LHCN-M2 (cell line): Measurements from ENCODE around the gene XPO1. TPM values are rescaled to one million over a fixed set of nuclear protein-coding genes. Genes with fewer than 3 reads are reported as not detected.
"Not testable (repeated sequence)": the region's sequence is repeated elsewhere in the genome, so short reads cannot be mapped to it uniquely, and the experiment has no call there.

ENCODE experiments used
- DNase-seq: peaks from one replicate; pipeline ENCODE4 v3.0.0-alpha.2; 2012; ENCODE audit warnings: low read depth
- polyA plus RNA-seq: library from polyadenylated mRNA; unstranded; fragments of >200 nt; gene quantifications from one replicate; pipeline ENCODE4 v1.2.1, GENCODE V29; 2012; ENCODE audit warnings: missing spikeins
- total RNA-seq: library from RNA; depleted of rRNA; stranded (reverse); fragments of >200 nt; gene quantifications from 2 replicates; pipeline ENCODE4 v1.2.3, GENCODE V29; 2014; rRNA removed

Gene XPO1, protein sequence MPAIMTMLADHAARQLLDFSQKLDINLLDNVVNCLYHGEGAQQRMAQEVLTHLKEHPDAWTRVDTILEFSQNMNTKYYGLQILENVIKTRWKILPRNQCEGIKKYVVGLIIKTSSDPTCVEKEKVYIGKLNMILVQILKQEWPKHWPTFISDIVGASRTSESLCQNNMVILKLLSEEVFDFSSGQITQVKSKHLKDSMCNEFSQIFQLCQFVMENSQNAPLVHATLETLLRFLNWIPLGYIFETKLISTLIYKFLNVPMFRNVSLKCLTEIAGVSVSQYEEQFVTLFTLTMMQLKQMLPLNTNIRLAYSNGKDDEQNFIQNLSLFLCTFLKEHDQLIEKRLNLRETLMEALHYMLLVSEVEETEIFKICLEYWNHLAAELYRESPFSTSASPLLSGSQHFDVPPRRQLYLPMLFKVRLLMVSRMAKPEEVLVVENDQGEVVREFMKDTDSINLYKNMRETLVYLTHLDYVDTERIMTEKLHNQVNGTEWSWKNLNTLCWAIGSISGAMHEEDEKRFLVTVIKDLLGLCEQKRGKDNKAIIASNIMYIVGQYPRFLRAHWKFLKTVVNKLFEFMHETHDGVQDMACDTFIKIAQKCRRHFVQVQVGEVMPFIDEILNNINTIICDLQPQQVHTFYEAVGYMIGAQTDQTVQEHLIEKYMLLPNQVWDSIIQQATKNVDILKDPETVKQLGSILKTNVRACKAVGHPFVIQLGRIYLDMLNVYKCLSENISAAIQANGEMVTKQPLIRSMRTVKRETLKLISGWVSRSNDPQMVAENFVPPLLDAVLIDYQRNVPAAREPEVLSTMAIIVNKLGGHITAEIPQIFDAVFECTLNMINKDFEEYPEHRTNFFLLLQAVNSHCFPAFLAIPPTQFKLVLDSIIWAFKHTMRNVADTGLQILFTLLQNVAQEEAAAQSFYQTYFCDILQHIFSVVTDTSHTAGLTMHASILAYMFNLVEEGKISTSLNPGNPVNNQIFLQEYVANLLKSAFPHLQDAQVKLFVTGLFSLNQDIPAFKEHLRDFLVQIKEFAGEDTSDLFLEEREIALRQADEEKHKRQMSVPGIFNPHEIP (N-terminal part only)
- 187 and 191 TPM in 2 replicates for total RNA-seq
- 44.8 TPM for polyA plus RNA-seq

DNA sequence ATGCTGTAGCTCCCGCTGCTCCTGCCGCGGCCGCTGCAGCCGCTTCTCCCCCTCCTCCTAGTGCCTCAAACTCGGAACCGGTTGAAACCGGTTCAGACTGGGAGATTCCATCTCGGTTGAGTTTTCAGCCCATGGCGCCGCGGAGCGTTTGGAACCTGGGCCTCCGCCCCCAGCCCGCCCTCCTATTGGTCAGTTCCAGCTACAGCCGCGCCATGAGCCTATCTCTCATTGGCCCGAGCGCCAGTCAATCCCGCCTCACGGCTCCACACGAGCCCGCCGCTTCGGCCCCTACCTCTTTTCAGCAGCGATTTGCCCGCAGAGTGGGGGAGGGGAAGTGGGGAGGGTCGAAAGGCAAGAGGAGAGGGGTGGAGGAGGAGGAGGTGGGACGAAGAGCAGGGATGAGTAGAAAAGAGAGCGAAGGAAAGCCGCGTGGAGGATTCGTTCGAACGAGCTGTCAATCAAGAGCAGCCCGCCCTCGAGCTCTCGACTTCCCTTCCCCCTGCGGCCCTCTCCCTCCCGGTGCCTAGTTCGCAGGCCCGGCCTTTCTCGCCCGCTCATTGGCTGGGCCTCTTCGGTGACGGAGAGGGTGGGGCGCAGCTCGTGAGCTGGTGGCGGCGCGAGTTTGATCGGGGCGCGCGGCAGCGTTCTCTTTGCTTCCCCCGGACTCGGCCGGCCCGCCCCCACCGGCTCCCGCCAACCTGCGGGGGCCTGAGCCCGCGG, at the start of gene XPO1:
Gene XPO1, minus strand, starts transcription at position 157 of the 720 bp plus-strand sequence. CDS start 4,459 bp downstream, outside the sequence.
- peak; percentile 99 for DNase-seq

DNA sequence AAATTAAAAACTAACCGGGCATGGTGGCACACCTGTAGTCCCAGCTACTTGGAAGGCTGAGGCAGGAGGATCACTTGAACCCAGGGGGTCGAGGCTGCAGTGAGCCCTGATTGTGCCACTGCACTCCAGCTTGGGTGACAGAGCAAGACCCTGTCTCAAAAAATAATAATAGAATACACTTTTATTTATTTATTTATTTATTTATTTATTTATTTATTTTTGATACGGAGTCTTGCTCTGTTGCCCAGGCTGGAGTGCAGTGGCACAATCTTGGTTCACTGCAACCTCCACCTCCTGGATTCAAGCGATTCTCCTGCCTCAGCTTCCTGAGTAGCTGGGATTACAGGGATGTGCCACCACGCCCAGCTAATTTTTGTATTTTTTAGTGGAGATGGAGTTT, 48.8 kb upstream of the XPO1 start:
- DNase-seq: not testable (repeated sequence)

DNA sequence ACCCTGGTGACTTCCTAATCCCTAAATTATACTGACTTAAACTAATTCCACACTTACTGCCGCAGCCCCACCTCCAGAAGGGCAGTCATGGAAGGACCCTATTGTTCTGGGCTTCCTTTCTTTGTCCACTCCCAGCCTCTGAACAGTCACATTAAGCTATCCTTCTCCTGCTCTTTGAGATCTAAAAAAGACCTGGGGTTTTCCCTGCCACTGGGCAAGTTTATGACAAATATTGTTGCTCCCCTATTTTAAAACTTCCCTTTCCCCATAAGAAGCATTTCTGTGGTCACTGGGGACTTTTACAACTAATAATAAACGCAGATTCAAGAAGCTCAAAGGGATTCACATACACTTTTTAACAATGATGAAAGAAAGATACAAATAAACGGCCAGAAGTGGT, 47.2 kb upstream of the XPO1 start:
- DNase-seq: no peak

DNA sequence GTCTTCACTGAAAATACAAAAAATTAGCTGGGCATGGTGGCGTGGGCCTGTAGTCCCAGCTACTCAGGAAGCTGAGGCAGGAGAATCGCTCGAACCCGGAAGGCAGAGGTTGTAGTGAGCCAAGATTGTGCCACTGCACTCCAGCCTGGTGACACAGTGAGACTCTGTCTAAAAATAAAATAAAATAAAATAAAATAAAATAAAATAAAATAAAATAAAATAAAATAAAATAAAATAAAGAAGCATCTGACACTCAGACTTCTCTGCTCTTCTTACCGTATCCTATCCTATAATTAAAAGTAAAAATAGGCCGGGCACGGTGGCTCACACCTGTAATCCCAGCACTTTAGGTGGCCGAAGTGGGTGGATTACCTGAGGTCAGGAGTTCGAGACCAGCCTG, 46.2 kb upstream of the XPO1 start:
- not testable (repeated sequence) for DNase-seq

DNA sequence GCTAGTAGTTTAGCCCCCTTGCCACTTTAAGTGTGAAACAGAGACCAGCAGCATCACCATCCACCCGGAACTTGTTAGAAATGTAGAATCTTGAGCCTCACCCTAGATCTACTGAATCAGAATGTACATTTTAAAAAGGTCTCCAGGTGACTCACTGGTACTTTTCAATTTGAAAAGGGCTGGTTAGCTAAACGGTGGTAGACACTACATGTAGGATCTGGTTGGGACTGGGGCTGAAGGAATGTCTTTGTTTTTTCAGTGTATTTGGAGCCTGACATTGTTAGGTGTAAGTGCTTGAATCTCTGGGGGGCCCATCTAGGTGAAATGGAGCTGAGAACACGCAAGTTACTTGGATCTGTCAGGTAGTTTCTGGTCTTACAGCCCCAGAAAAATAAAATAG, 44.0 kb upstream of the XPO1 start:
- no peak for DNase-seq

DNA sequence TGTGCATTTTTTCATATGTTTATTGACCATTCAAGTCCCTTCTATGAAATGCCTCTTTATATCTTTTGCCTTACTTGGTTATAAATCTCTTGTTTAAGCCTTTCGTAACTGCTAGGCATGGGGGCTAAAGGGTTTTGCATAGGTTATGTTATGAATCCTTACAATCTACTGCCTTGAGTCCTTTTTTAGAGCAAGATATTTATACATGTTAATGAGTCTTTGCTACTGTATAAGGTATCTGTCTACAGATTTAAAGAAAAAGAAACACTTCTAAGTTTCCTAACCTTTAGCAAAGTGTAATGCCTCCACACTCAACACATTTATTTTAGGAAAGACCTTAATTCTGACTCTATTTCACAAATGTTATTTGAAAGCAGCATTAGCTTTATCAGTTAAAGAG, 43.6 kb upstream of the XPO1 start:
- no peak for DNase-seq

DNA sequence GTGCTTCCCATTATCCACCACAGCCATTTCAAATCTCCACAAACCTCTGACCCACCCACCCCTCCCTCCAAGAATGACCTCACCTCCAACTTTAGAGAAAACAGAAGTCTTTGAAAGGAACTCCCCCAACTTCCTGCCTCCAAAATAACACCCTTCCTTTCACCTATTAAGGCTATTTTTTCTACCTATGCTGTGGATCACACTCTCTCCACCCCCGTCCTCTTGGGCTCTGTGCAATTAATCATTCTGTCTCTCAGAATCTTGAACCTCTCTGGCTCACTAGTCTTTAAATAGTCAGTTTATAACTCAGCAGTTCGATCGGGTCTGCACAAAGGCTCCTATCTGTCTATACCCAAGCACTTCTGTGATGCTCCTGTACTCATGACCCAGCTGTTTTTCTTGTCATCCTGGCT, 37.3 kb upstream of the XPO1 start:
- no peak for DNase-seq

DNA sequence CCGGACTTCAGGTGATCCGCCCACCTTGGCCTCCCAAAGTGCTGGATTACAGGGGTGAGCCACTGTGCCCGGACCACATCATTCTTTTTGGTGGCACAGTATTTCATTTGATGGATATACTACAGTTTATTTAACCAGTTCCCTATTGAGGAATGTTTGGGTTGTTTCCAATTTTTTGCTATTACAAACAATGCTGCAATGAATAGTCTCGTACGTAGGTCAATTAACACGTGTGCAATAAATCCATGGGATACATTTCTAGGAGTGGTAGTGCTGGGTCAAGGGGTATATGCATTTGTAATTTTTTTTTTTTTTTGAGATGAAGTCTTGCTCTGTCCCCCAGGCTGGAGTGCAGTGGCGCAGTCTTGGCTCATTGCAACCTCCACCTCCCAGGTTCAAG, 28.4 kb upstream of the XPO1 start:
- DNase-seq: no peak

DNA sequence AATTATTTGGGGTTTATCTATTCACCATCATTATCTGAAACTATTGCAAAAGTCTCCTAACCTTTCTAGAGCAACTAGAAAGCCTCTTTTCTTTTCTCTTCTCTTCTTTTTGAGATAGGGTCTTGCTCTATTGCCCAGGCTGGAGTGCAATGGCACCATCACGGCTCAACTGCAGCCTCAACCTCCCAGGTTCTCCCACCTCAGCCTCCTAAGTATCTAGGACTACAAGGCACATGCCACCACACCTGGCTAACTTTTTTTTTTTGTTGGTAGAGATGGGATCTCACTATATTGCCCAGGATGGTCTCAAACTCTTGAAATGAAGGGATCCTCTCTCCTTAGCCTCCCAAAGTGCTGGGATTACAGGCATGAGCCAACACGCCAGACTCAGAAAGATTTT, 24.5 kb upstream of the XPO1 start:
- no peak for DNase-seq

DNA sequence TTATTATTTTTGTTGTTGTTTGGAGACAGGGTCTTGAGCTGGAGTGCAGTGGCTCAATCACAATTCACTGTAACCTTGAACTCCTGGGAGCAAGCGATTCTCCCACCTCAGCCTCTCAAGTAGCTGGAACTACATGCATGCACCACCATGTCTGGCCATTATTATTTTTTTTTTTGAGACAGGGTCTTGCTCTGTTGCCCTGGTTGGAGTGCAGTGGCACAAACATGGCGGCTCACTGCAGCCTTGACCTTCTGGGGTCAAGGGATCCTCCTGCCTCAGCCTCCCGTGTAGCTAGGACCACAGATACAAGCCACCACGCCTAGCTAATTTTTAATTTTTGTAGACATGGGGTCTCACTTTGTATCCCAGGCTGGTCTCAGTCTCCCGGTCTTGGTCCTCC, 20.0 kb upstream of the XPO1 start:
- no peak for DNase-seq

DNA sequence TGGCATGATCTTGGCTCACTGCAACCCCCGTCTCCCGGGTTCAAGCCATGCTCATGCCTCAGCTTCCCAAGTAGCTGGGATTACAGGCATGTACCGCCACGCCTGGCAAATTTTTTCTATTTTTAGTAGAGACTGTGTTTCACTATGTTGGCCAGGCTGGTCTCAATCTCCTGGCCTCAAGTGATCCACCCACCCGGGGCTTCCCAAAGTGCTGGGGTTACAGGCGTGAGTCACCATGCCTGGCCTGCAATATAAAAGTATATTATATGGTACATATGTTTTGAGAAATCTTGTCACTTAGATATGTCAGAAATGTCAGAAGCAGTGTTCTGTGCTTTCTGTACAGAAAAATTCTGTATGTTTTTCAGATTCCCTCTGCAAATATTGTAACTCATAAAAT, 19.2 kb upstream of the XPO1 start:
- peak; percentile 20 for DNase-seq

DNA sequence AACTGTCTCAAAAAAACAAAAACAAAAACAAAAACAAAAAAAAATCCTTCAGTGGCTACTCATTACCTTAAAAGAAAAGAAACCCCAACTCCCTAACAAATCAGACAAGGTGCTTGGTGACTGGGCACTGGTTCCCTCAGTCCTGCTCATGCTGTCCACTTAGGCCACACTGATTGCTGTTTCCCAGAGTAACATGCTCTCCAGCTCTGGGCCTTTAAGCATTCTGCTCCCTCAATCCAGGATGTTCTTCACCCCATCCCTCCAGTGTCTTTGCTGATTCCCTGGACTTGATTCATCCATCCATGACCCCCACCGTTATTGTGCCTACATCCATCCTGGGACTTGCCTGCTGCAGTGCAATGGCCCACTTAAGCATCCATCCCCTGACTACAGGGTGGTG, 16.4 kb upstream of the XPO1 start:
- no peak for DNase-seq

DNA sequence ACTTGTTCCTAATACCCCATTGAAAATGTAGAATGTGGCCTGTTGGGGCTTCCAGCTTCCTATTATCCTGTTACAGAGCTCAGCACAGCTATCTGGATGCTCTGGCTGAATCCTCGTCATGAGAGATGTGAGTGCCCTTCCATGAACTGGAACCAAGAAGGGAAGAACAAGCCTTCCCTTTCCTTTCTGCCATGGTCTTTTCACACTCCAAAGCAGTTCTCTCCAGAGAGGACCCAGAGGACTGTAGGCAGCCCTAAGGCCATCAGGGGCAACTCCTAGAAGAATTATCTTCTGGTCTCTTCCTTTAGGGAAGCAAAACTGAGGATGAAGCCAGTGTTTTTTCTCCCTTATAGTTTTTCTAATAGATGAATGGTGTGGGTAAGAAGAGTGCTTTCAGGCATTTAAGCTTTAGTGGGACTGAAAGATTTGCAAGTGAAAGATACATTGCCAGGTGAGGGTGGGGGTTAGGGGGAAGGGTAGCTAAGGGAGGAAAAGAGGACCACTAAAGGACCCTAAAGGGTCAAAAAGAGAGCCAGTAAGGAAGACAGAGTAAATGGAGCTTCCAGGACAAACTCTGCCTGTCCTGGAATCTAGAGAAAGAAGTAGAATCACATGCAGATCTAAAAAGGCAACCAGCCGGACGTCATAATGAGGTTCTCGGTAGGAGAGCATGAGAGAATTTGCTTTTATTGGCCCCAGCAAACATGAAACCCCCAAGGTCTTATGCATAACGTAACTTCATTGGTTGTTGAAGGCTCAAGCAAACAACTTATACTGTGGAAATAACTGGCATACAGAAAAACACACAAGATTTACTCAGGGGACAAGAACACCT, 12.4 kb upstream of the XPO1 start:
- DNase-seq: no peak

DNA sequence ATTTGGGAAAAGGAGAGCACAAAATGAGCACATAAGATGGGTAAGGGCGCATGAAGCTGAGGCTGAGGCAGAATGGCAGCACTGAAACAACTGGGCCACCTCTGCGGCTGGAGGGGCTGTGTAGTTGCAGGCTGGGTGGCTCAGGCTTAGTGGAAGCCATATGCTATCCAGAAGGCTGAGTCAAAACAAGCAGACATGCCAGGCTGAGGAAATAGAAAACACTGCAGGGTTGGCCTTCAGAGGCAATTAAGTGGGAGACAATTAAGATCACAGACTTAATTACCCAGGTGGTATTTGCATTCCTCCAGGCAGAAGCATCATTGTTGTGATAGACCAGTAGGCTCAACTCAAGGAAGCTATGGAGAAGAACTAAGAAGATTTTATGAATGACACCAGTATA, 11.4 kb upstream of the XPO1 start:
- DNase-seq: no peak

DNA sequence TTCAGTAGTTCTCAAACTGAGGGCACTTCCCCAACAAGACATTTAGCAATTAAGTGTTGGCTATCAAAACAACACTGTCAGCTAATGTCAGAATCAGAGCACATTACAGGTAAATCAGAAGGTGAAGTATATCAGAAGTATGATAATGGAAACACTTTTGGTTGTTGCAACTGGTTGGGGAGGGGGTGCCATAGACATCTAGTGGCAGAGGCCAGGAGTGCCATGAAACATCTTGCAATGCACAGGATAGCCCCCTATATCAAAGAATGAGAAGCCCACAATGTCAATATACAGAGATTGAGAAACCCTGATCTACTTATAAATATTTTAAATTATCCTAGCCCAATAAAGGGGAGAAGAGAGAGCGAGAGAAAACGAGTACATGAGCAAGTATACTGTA, 4.9 kb upstream of the XPO1 start:
- DNase-seq: no peak

DNA sequence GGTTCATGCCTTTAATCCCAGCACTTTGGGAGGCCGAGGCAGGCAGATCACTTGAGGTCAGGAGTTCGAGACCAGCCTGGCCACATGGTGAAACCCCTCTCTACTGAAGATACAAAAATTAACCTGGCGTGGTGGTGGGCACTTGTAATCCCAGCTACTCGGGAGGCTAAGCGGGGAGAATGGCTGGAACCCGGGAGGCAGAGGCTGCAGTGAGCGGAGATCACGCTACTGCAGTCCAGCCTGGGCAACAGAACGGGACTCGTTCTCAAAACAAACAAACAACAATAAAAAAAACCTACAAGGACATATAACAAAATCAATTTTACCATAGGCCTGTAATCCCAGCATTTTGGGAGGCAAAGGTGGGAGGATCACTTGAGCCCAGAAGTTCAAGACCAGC, 2.0 kb upstream of the XPO1 start:
- not testable (repeated sequence) for DNase-seq

DNA sequence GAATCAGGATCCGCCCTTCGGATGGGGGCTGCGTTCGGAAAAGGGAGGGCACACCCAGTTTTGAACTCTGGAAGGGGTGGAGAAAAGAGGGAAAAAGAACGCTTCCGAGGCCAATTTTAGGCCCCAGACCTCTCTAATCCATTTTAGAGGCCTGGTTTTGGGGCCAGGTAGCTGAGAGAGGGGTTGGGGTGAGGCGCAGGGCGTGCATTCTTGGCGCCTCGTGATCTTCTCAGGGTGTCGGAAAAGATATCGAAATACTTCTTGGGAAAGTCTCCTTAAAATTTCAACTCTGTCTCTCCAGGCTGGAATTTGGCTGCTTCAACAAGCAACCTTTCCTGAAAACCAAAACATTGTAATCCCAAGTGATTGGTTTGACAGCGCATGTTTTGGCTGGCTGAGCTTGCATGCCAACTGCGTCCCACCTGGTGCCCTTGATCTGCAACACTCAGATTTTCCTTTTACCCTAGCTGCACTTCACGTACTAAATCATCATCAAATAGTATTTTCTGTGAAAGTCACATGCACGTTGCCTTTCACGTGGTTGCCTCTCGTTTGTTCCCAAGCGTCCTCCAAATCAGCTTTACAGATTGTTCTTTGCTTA, 864 bp upstream of the XPO1 start:
- peak; percentile 59 for DNase-seq

DNA sequence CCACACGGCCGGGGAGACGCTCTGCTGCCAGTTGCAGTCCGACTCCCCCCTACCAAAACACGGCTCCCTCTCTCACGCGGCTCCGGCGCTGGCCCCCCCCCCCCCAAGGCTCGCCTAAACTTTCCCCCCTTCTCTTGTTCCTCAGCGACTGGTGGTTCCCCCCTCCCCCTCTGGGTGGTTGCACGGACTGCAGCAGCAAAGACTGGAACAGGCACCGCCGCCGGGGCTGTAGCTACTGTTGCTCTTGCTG, 281 bp downstream of the XPO1 start:
- DNase-seq: no peak

DNA sequence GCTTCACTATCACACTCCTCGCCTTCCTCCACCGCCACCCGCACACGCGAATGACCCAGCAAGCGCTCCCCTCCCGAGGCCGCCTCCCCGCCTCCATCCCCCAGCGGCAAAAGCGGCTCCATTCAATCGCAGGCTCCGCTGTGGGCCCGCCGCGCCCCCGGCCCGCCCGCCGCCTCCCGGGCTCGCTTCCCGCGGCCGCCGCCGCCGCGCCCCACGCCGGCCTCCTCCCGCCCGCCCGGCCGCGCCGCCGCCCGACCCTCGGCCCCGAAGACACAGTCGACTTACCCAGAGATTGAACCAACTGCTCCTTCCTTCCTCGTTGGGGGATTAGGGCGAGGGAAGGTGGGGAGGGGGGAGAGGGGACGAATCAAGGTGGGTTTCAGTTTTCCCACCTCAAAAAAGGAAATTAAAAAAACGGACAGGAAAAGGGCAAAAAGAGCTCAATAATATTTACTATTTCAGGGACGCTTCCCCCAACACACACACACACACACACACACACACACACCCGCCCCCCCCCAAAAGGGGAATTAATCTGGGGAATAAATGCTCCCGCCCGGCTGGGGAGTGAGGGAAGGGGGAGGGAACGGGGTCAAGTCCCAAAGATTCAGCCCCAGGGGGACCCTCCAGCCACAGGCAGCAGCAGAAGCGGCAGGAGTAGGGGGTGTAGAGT, 743 bp downstream of the XPO1 start:
- DNase-seq: no peak
